GM23338 (cell line): Measurements from ENCODE around the gene NHSL1. TPM values are rescaled to one million over a fixed set of nuclear protein-coding genes. Genes with fewer than 3 reads are reported as not detected.

Experiments
- ATAC-seq: fragments of 200-7000 bp; cut with Tn5 transposase; 3 replicates; pipeline ENCODE4 v1.9.1; 2020
- DNase-seq: peaks from one replicate; pipeline ENCODE4 v3.0.0-alpha.2; 2015; ENCODE audit warnings: low spot score
- H2AFZ ChIP-seq: fragments of 200-600 bp; sonication (generic); 2 replicates; pipeline ENCODE4 v1.8.0; 2016; ENCODE audit warnings: antibody characterized with exemption, mild to moderate bottlenecking, moderate library complexity
- H3F3A ChIP-seq: fragments of 200-600 bp; sonication (generic); replicated peaks from 2 replicates; pipeline ENCODE4 v1.8.0; 2017; ENCODE audit warnings: antibody characterized with exemption, mixed run types, low read depth
- H3K27ac ChIP-seq: fragments of 200-600 bp; sonication (generic); 2 replicates; pipeline ENCODE4 v1.6.1; 2016; ENCODE audit warnings: low read depth
- H3K27me3 ChIP-seq: fragments of 200-600 bp; sonication (generic); 2 replicates; pipeline ENCODE4 v1.8.0; 2016; ENCODE audit warnings: mild to moderate bottlenecking, mixed run types, moderate library complexity; ENCODE audit not compliant: insufficient read depth
- H3K36me3 ChIP-seq: fragments of 200-600 bp; sonication (generic); 2 replicates; pipeline ENCODE4 v1.8.0; 2016; ENCODE audit warnings: mild to moderate bottlenecking; ENCODE audit not compliant: insufficient read depth
- H3K4me1 ChIP-seq: fragments of 200-600 bp; sonication (generic); 2 replicates; pipeline ENCODE4 v1.8.0; 2016; ENCODE audit warnings: mild to moderate bottlenecking, moderate library complexity; ENCODE audit not compliant: insufficient read depth
- H3K4me2 ChIP-seq: fragments of 200-600 bp; sonication (generic); 2 replicates; pipeline ENCODE4 v1.7.1; 2017; ENCODE audit warnings: mixed run types
- H3K4me3 ChIP-seq: fragments of 200-600 bp; sonication (generic); 2 replicates; pipeline ENCODE4 v1.6.1; 2016; ENCODE audit warnings: mixed run types
- H3K79me2 ChIP-seq: fragments of 200-600 bp; sonication (generic); replicated peaks from 2 replicates; pipeline ENCODE4 v1.8.0; 2017; ENCODE audit warnings: mild to moderate bottlenecking; ENCODE audit not compliant: insufficient read depth
- H3K9me2 ChIP-seq: fragments of 200-600 bp; sonication (generic); 2 replicates; pipeline ENCODE4 v1.8.0; 2017; ENCODE audit not compliant: insufficient read depth
- H4K20me1 ChIP-seq: fragments of 200-600 bp; sonication (generic); replicated peaks from 2 replicates; pipeline ENCODE4 v1.8.0; 2017; ENCODE audit warnings: mild to moderate bottlenecking; ENCODE audit not compliant: insufficient read depth
- H3K27ac Mint-ChIP-seq: 2 replicates; pipeline ENCODE4 v1.8.0; 2020; ENCODE audit warnings: inconsistent platforms, mild to moderate bottlenecking, moderate library complexity, mixed read lengths
- H3K27me3 Mint-ChIP-seq: 3 replicates; pipeline ENCODE4 v1.8.0; 2022; ENCODE audit warnings: low read depth, mild to moderate bottlenecking, moderate library complexity, mixed read lengths, inconsistent platforms; ENCODE audit not compliant: insufficient read depth, poor library complexity
- H3K36me3 Mint-ChIP-seq: 3 replicates; pipeline ENCODE4 v1.8.0; 2021; ENCODE audit warnings: low read depth, mild to moderate bottlenecking, inconsistent platforms, moderate library complexity, mixed read lengths
- H3K4me1 Mint-ChIP-seq: 3 replicates; pipeline ENCODE4 v1.8.0; 2020; ENCODE audit warnings: mild to moderate bottlenecking, inconsistent platforms, mixed read lengths
- H3K4me3 Mint-ChIP-seq: 3 replicates; pipeline ENCODE4 v1.8.0; 2021; ENCODE audit warnings: moderate library complexity, mild to moderate bottlenecking, inconsistent platforms, mixed read lengths
- H3K9me3 Mint-ChIP-seq: 3 replicates; pipeline ENCODE4 v1.8.0; 2020; ENCODE audit warnings: moderate library complexity, mild to moderate bottlenecking, inconsistent platforms, mixed read lengths
- CREB1 ChIP-seq: fragments of 250-450 bp; sonication (Bioruptor Pico); IDR thresholded peaks from 2 replicates; pipeline ENCODE4 v1.5.0; 2020; ENCODE audit warnings: low read depth, mild to moderate bottlenecking, moderate library complexity
- EZH2 ChIP-seq: fragments of 200-600 bp; sonication (generic); IDR thresholded peaks from one replicate; pipeline ENCODE4 v1.8.0; 2017; ENCODE audit warnings: antibody characterized with exemption, mild to moderate bottlenecking, low read depth; ENCODE audit not compliant: unreplicated experiment
- EZH2phosphoT487 ChIP-seq: fragments of 200-600 bp; sonication (generic); IDR thresholded peaks from one replicate; pipeline ENCODE4 v1.8.1; 2018; ENCODE audit warnings: antibody characterized with exemption; ENCODE audit not compliant: unreplicated experiment
- JUNB ChIP-seq: IDR thresholded peaks from one replicate; pipeline ENCODE4 v1.6.1; 2016; ENCODE audit warnings: antibody characterized with exemption; ENCODE audit not compliant: unreplicated experiment
- NANOG ChIP-seq: IDR thresholded peaks from 2 replicates; pipeline ENCODE4 v1.6.1; 2016; ENCODE audit warnings: antibody characterized with exemption, borderline replicate concordance
- POLR2AphosphoS5 ChIP-seq: IDR thresholded peaks from 2 replicates; pipeline ENCODE4 v1.6.1; 2016; ENCODE audit warnings: antibody characterized with exemption, low read depth
- STAT1 ChIP-seq: IDR thresholded peaks from one replicate; pipeline ENCODE4 v1.6.1; 2016; ENCODE audit warnings: antibody characterized with exemption; ENCODE audit not compliant: unreplicated experiment
- ZNF114 ChIP-seq: fragments of 250-450 bp; sonication (Bioruptor Pico); IDR thresholded peaks from 2 replicates; pipeline ENCODE4 v1.5.0; 2020; ENCODE audit warnings: mild to moderate bottlenecking, moderate library complexity
- ZNF331 ChIP-seq: fragments of 250-450 bp; sonication (Bioruptor Pico); IDR thresholded peaks from 2 replicates; pipeline ENCODE4 v1.5.0; 2020; ENCODE audit warnings: low read depth, mild to moderate bottlenecking, moderate library complexity
- polyA plus RNA-seq: library from polyadenylated mRNA; unstranded; fragments of >200 nt; fragmentation: Nextera tagmentation; extraction: Ambion mirVana; gene quantifications from 2 replicates; pipeline ENCODE4 v1.2.1, GENCODE V29; 2016
- total RNA-seq: library from RNA; depleted of rRNA; stranded (reverse); fragments of >200 nt; shearing (Covaris generic); gene quantifications from 2 replicates; pipeline ENCODE4 v1.2.3, GENCODE V29; 2014
- TF ChIP-seq, protein P1 (sequence below): IDR thresholded peaks from 2 replicates; pipeline ENCODE4 v1.6.1; 2016; ENCODE audit warnings: antibody characterized with exemption
- TF ChIP-seq, protein P2 (sequence below): IDR thresholded peaks from one replicate; pipeline ENCODE4 v1.6.1; 2018; ENCODE audit warnings: antibody characterized with exemption; ENCODE audit not compliant: unreplicated experiment
- TF ChIP-seq, protein P3 (sequence below): fragments of 250-450 bp; sonication (Bioruptor Pico); IDR thresholded peaks from 2 replicates; pipeline ENCODE4 v1.5.0; 2020; ENCODE audit warnings: mild to moderate bottlenecking, moderate library complexity
- TF ChIP-seq, protein P4 (sequence below), 2 experiments: fragments of 200-600 bp in 1 of 2; sonication (generic) in 1 of 2; conservative IDR thresholded peaks; 2 replicates each; pipeline versions ENCODE4 v1.5.1 to v1.6.1; 2016 to 2017; ENCODE audit warnings: antibody characterized with exemption in 2 of 2, low read depth in 2 of 2, mild to moderate bottlenecking in 2 of 2, moderate library complexity in 1 of 2

The NHSL1 gene
- total and polyA plus RNA-seq, 2 experiments from 2014 or later = 11.2 to 24.5 TPM

DNA sequence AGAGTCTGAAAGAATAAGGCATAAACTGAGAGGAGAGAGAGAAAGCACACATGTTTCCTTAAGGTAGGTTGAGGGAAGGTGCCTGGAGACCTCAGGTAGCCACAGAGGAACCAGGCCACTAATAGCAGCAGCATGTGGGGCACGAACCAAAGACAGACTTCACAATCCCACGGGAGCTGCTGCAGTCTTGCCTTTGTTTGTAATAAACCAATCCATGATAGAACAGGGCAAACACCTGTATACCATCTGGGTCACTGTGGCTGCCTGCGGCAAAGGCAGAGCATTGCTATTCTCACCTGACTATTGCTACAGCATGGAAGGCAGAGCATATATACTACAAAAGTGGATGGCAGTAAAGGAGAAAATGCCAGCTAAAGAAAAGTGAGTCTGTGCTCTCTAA is 59.0 kb downstream of the NHSL1 start:
- no peak for ATAC-seq
- H3K27me3 ChIP-seq = no peaks in the 10 kb centered on the region
- Mint-ChIP-seq H3K4me1 (no peaks in the 10 kb centered on the region), H3K36me3 (peaks cover 9% of the 10 kb centered on the region; the same call in 2 of the 3 replicates), H3K27ac (no peak overlapping the region), H3K4me3 (no peak overlapping the region), H3K9me3 (no peaks in the 10 kb centered on the region), H3K27me3 (no peaks in the 10 kb centered on the region)
- H3K79me2 ChIP-seq = no peaks in the 10 kb centered on the region
- TF ChIP-seq, protein P1, sequence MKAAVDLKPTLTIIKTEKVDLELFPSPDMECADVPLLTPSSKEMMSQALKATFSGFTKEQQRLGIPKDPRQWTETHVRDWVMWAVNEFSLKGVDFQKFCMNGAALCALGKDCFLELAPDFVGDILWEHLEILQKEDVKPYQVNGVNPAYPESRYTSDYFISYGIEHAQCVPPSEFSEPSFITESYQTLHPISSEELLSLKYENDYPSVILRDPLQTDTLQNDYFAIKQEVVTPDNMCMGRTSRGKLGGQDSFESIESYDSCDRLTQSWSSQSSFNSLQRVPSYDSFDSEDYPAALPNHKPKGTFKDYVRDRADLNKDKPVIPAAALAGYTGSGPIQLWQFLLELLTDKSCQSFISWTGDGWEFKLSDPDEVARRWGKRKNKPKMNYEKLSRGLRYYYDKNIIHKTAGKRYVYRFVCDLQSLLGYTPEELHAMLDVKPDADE = no peak
- TF ChIP-seq EZH2phosphoT487 (no peak), STAT1 (no peak), CREB1 (CRISPR knock-in tag) (no peak), EZH2 (no peak), ZNF331 (no peak), ZNF114 (no peak), NANOG (no peak), JUNB (no peak), POLR2AphosphoS5 (no peak)
- TF ChIP-seq, protein P2, sequence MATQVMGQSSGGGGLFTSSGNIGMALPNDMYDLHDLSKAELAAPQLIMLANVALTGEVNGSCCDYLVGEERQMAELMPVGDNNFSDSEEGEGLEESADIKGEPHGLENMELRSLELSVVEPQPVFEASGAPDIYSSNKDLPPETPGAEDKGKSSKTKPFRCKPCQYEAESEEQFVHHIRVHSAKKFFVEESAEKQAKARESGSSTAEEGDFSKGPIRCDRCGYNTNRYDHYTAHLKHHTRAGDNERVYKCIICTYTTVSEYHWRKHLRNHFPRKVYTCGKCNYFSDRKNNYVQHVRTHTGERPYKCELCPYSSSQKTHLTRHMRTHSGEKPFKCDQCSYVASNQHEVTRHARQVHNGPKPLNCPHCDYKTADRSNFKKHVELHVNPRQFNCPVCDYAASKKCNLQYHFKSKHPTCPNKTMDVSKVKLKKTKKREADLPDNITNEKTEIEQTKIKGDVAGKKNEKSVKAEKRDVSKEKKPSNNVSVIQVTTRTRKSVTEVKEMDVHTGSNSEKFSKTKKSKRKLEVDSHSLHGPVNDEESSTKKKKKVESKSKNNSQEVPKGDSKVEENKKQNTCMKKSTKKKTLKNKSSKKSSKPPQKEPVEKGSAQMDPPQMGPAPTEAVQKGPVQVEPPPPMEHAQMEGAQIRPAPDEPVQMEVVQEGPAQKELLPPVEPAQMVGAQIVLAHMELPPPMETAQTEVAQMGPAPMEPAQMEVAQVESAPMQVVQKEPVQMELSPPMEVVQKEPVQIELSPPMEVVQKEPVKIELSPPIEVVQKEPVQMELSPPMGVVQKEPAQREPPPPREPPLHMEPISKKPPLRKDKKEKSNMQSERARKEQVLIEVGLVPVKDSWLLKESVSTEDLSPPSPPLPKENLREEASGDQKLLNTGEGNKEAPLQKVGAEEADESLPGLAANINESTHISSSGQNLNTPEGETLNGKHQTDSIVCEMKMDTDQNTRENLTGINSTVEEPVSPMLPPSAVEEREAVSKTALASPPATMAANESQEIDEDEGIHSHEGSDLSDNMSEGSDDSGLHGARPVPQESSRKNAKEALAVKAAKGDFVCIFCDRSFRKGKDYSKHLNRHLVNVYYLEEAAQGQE = no peak
- TF ChIP-seq, protein P3, sequence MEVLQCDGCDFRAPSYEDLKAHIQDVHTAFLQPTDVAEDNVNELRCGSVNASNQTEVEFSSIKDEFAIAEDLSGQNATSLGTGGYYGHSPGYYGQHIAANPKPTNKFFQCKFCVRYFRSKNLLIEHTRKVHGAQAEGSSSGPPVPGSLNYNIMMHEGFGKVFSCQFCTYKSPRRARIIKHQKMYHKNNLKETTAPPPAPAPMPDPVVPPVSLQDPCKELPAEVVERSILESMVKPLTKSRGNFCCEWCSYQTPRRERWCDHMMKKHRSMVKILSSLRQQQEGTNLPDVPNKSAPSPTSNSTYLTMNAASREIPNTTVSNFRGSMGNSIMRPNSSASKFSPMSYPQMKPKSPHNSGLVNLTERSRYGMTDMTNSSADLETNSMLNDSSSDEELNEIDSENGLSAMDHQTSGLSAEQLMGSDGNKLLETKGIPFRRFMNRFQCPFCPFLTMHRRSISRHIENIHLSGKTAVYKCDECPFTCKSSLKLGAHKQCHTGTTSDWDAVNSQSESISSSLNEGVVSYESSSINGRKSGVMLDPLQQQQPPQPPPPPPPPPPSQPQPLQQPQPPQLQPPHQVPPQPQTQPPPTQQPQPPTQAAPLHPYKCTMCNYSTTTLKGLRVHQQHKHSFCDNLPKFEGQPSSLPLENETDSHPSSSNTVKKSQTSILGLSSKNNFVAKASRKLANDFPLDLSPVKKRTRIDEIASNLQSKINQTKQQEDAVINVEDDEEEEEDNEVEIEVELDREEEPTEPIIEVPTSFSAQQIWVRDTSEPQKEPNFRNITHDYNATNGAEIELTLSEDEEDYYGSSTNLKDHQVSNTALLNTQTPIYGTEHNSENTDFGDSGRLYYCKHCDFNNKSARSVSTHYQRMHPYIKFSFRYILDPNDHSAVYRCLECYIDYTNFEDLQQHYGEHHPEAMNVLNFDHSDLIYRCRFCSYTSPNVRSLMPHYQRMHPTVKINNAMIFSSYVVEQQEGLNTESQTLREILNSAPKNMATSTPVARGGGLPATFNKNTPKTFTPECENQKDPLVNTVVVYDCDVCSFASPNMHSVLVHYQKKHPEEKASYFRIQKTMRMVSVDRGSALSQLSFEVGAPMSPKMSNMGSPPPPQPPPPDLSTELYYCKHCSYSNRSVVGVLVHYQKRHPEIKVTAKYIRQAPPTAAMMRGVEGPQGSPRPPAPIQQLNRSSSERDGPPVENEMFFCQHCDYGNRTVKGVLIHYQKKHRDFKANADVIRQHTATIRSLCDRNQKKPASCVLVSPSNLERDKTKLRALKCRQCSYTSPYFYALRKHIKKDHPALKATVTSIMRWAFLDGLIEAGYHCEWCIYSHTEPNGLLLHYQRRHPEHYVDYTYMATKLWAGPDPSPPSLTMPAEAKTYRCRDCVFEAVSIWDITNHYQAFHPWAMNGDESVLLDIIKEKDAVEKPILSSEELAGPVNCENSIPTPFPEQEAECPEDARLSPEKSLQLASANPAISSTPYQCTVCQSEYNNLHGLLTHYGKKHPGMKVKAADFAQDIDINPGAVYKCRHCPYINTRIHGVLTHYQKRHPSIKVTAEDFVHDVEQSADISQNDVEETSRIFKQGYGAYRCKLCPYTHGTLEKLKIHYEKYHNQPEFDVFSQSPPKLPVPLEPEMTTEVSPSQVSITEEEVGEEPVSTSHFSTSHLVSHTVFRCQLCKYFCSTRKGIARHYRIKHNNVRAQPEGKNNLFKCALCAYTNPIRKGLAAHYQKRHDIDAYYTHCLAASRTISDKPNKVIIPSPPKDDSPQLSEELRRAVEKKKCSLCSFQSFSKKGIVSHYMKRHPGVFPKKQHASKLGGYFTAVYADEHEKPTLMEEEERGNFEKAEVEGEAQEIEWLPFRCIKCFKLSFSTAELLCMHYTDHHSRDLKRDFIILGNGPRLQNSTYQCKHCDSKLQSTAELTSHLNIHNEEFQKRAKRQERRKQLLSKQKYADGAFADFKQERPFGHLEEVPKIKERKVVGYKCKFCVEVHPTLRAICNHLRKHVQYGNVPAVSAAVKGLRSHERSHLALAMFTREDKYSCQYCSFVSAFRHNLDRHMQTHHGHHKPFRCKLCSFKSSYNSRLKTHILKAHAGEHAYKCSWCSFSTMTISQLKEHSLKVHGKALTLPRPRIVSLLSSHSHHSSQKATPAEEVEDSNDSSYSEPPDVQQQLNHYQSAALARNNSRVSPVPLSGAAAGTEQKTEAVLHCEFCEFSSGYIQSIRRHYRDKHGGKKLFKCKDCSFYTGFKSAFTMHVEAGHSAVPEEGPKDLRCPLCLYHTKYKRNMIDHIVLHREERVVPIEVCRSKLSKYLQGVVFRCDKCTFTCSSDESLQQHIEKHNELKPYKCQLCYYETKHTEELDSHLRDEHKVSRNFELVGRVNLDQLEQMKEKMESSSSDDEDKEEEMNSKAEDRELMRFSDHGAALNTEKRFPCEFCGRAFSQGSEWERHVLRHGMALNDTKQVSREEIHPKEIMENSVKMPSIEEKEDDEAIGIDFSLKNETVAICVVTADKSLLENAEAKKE = no peak
- TF ChIP-seq, protein P4, sequence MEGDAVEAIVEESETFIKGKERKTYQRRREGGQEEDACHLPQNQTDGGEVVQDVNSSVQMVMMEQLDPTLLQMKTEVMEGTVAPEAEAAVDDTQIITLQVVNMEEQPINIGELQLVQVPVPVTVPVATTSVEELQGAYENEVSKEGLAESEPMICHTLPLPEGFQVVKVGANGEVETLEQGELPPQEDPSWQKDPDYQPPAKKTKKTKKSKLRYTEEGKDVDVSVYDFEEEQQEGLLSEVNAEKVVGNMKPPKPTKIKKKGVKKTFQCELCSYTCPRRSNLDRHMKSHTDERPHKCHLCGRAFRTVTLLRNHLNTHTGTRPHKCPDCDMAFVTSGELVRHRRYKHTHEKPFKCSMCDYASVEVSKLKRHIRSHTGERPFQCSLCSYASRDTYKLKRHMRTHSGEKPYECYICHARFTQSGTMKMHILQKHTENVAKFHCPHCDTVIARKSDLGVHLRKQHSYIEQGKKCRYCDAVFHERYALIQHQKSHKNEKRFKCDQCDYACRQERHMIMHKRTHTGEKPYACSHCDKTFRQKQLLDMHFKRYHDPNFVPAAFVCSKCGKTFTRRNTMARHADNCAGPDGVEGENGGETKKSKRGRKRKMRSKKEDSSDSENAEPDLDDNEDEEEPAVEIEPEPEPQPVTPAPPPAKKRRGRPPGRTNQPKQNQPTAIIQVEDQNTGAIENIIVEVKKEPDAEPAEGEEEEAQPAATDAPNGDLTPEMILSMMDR (conservative IDR thresholded peaks at IDR 0.05; ENCODE audit: low read depth in 2 of 2) = no peak
- H3K4me2 ChIP-seq = no peak overlapping the region
- no peak overlapping the region for H3K27ac ChIP-seq
- no peak overlapping the region for H3K4me3 ChIP-seq
- H4K20me1 ChIP-seq = no peaks in the 10 kb centered on the region
- no peak for DNase-seq
- no peaks in the 10 kb centered on the region for H3K36me3 ChIP-seq
- H2AFZ ChIP-seq = no peak overlapping the region
- H3F3A ChIP-seq = no peaks in the 10 kb centered on the region
- H3K4me1 ChIP-seq = no peaks in the 10 kb centered on the region
- H3K9me2 ChIP-seq = no peaks in the 10 kb centered on the region; the same call in 1 of the 2 replicates
